NCI-H187 (cell line): ENCODE results near the gene CFAP54.
"Not testable (repeated sequence)": the region's sequence is repeated elsewhere in the genome, so short reads cannot be mapped to it uniquely, and the experiment has no call there.

Experiments used
- DNase-seq, 2 experiments: peaks; one replicate each; lab custom pipeline; 2025; lab: John Stamatoyannopoulos, UW

CFAP54 gene

GRCh38 chr12:96478011-96478410, 11.4 kb upstream of the CFAP54 start:
- DNase-seq, result no peak

GRCh38 chr12:96482086-96482485, 7.3 kb upstream of the CFAP54 start:
- DNase-seq, result no peak

GRCh38 chr12:96483116-96483515, 6.3 kb upstream of the CFAP54 start:
- no peak for DNase-seq

- no peak for DNase-seq
These were observed 2.4 kb upstream of the CFAP54 start for GRCh38 chr12:96486751-96487613.

GRCh38 chr12:96487634-96488033, 1.7 kb upstream of the CFAP54 start:
- DNase-seq, result no peak

- no peak for DNase-seq
These were observed 3.7 kb downstream of the CFAP54 start for GRCh38 chr12:96493106-96493505.

- not testable (repeated sequence) for DNase-seq
These were observed 4.8 kb downstream of the CFAP54 start for GRCh38 chr12:96494154-96494553.

- no peak for DNase-seq
These were observed 5.8 kb downstream of the CFAP54 start for GRCh38 chr12:96495155-96495554.

GRCh38 chr12:96495841-96496545, 6.6 kb downstream of the CFAP54 start:
- no peak for DNase-seq

GRCh38 chr12:96496944-96497343, 7.6 kb downstream of the CFAP54 start:
- no peak for DNase-seq

GRCh38 chr12:96497855-96498254, 8.5 kb downstream of the CFAP54 start:
- no peak for DNase-seq

- no peak for DNase-seq
These were observed 11.3 kb downstream of the CFAP54 start for GRCh38 chr12:96500693-96501092.

GRCh38 chr12:96501133-96501761, 11.9 kb downstream of the CFAP54 start:
- no peak for DNase-seq

GRCh38 chr12:96501908-96502307, 12.5 kb downstream of the CFAP54 start:
- DNase-seq, result no peak

- no peak for DNase-seq
These were observed 13.1 kb downstream of the CFAP54 start for GRCh38 chr12:96502477-96502876.

GRCh38 chr12:96502949-96503532, 13.7 kb downstream of the CFAP54 start:
- no peak for DNase-seq

GRCh38 chr12:96503976-96504375, 14.6 kb downstream of the CFAP54 start:
- DNase-seq, result no peak

GRCh38 chr12:96506776-96507175, 17.4 kb downstream of the CFAP54 start:
- DNase-seq, result no peak

- DNase-seq, result no peak
These were observed 21.0 kb downstream of the CFAP54 start for GRCh38 chr12:96510306-96510764.

- DNase-seq, result no peak
These were observed 23.8 kb downstream of the CFAP54 start for GRCh38 chr12:96513166-96513565.

- DNase-seq, result no peak
These were observed 24.3 kb downstream of the CFAP54 start for GRCh38 chr12:96513681-96514080.

GRCh38 chr12:96514328-96514727, 25.0 kb downstream of the CFAP54 start:
- DNase-seq, result no peak
